ENCODE measurements around the gene AGXT.

DNA sequence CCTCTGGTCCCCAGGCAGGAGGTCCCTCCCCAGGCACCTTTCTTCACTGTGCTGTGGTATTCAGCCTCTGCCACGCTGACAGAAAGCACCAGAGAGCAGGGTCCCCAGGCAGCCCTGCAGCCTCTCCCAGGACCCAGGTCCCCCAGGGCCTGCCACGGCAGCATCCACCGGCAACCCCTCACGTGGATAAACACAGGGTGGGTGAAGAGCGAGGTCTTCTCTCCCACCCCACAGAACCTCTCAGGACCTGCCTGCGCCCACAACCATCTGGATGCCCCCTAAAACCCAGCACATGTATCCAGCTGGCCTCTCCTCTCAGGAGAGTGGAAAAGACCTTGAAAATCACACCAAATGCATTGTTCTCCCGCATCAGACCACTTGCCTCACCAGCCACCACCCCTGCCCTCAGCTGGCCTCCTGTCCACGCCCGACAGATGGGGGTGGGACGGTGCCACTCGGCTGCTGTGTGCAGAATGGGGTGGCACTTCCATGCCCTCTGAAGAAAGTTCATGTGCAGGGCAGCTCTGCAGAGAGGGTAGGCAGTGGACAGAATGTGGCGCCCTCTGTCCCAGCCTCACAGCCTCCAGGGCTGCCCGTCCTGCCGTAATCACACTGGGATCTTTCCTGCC, 33.5 kb downstream of the AGXT start:
- no peak for TF ChIP-seq POLR2AphosphoS5 (IDR thresholded peaks at IDR 0.05)
- no peak for TF ChIP-seq POLR2A (IDR thresholded peaks at IDR 0.05)
